ENCODE results near the gene MEMO1.
"Not testable (repeated sequence)": the region's sequence is repeated elsewhere in the genome, so short reads cannot be mapped to it uniquely, and the experiment has no call there.

MEMO1 gene

GRCh38 chr2:31973665-31974064 is 37.1 kb downstream of the MEMO1 start:
- no peak overlapping the region for H3K4me3 ChIP-seq (replicated peaks; ENCODE audit: low read depth, low read length)
- DNase-seq (ENCODE audit: extremely low read depth, insufficient read length), result no peak
- no peaks in the 10 kb centered on the region for H3K27me3 ChIP-seq (replicated peaks; ENCODE audit: control insufficient read depth, insufficient read depth, low read length)
- TF ChIP-seq CTCF (IDR thresholded peaks at IDR 0.05; ENCODE audit: insufficient read depth, low read length, poor library complexity, severe bottlenecking), result no peak
- H3K36me3 ChIP-seq (ENCODE audit: control insufficient read depth, insufficient read depth, low read length), result no peaks in the 10 kb centered on the region

GRCh38 chr2:31972059-31972458 is 38.7 kb downstream of the MEMO1 start:
- DNase-seq (ENCODE audit: extremely low read depth, insufficient read length), result no peak
- Histone ChIP-seq H3K4me3 (replicated peaks; ENCODE audit: low read depth, low read length) (no peak overlapping the region), H3K27me3 (replicated peaks; ENCODE audit: control insufficient read depth, insufficient read depth, low read length) (no peaks in the 10 kb centered on the region), H3K36me3 (ENCODE audit: control insufficient read depth, insufficient read depth, low read length) (no peaks in the 10 kb centered on the region)
- no peak for TF ChIP-seq CTCF (IDR thresholded peaks at IDR 0.05; ENCODE audit: insufficient read depth, low read length, poor library complexity, severe bottlenecking)

GRCh38 chr2:31969178-31969577 is 41.6 kb downstream of the MEMO1 start:
- Histone ChIP-seq H3K36me3 (ENCODE audit: control insufficient read depth, insufficient read depth, low read length) (no peaks in the 10 kb centered on the region), H3K27me3 (replicated peaks; ENCODE audit: control insufficient read depth, insufficient read depth, low read length) (no peaks in the 10 kb centered on the region), H3K4me3 (replicated peaks; ENCODE audit: low read depth, low read length) (no peak overlapping the region)
- no peak for DNase-seq (ENCODE audit: extremely low read depth, insufficient read length)
- TF ChIP-seq CTCF (IDR thresholded peaks at IDR 0.05; ENCODE audit: insufficient read depth, low read length, poor library complexity, severe bottlenecking), result no peak

GRCh38 chr2:31967790-31968189 is 43.0 kb downstream of the MEMO1 start:
- H3K27me3 ChIP-seq (replicated peaks; ENCODE audit: control insufficient read depth, insufficient read depth, low read length), result no peaks in the 10 kb centered on the region
- no peaks in the 10 kb centered on the region for H3K36me3 ChIP-seq (ENCODE audit: control insufficient read depth, insufficient read depth, low read length)
- no peak for TF ChIP-seq CTCF (IDR thresholded peaks at IDR 0.05; ENCODE audit: insufficient read depth, low read length, poor library complexity, severe bottlenecking)
- H3K4me3 ChIP-seq (replicated peaks; ENCODE audit: low read depth, low read length), result no peak overlapping the region
- DNase-seq (ENCODE audit: extremely low read depth, insufficient read length), result no peak

GRCh38 chr2:31966402-31966801 is 44.4 kb downstream of the MEMO1 start:
- H3K4me3 ChIP-seq (replicated peaks; ENCODE audit: low read depth, low read length); H3K36me3 ChIP-seq (ENCODE audit: control insufficient read depth, insufficient read depth, low read length); DNase-seq (ENCODE audit: extremely low read depth, insufficient read length); H3K27me3 ChIP-seq (replicated peaks; ENCODE audit: control insufficient read depth, insufficient read depth, low read length): not testable (repeated sequence)

- Histone ChIP-seq H3K4me3 (replicated peaks; ENCODE audit: low read depth, low read length) (no peak overlapping the region), H3K27me3 (replicated peaks; ENCODE audit: control insufficient read depth, insufficient read depth, low read length) (no peaks in the 10 kb centered on the region), H3K36me3 (ENCODE audit: control insufficient read depth, insufficient read depth, low read length) (no peaks in the 10 kb centered on the region)
- TF ChIP-seq CTCF (IDR thresholded peaks at IDR 0.05; ENCODE audit: insufficient read depth, low read length, poor library complexity, severe bottlenecking), result no peak
- DNase-seq (ENCODE audit: extremely low read depth, insufficient read length), result no peak
Measured at GRCh38 chr2:31965094-31965493, 45.7 kb downstream of the MEMO1 start.
